Endodermal cell (in vitro differentiated cells): ENCODE data around the gene CERS4. TPM values are rescaled to one million over a fixed set of nuclear protein-coding genes. Genes with fewer than 3 reads are reported as not detected.

Source experiments
- DNase-seq: peaks from one replicate; pipeline ENCODE4 v3.0.0-alpha.2; 2017
- H3K27ac ChIP-seq: 2 replicates; pipeline ENCODE4 v1.5.1; 2013; ENCODE audit warnings: mild to moderate bottlenecking, low read depth, low read length, moderate library complexity
- H3K27me3 ChIP-seq: 2 replicates; pipeline ENCODE4 v1.6.1; 2013; ENCODE audit warnings: mild to moderate bottlenecking, low read length, moderate library complexity; ENCODE audit not compliant: insufficient read depth, control insufficient read depth, poor library complexity, severe bottlenecking
- H3K36me3 ChIP-seq: 2 replicates; pipeline ENCODE4 v1.7.0; 2013; ENCODE audit warnings: mild to moderate bottlenecking, low read length, moderate library complexity; ENCODE audit not compliant: control insufficient read depth, insufficient read depth
- H3K4me1 ChIP-seq: one replicate; pipeline ENCODE4 v1.7.0; 2013; ENCODE audit warnings: low read length; ENCODE audit not compliant: control insufficient read depth, insufficient read depth
- H3K4me3 ChIP-seq: 2 replicates; pipeline ENCODE4 v1.5.1; 2013; ENCODE audit warnings: mild to moderate bottlenecking, low read length, moderate library complexity
- H3K9ac ChIP-seq: 2 replicates; pipeline ENCODE4 v1.6.1; 2013; ENCODE audit warnings: mild to moderate bottlenecking, low read length, moderate library complexity; ENCODE audit not compliant: poor library complexity, severe bottlenecking; ENCODE audit errors: extremely low read depth
- H3K9me3 ChIP-seq: 2 replicates; pipeline ENCODE4 v1.6.1; 2013; ENCODE audit warnings: mild to moderate bottlenecking, low read length, moderate library complexity; ENCODE audit not compliant: control insufficient read depth
- H3K27ac Mint-ChIP-seq: 2 replicates; pipeline ENCODE4 v1.8.0; 2020; ENCODE audit warnings: mixed read lengths
- H3K27me3 Mint-ChIP-seq: 2 replicates; pipeline ENCODE4 v1.8.0; 2021; ENCODE audit warnings: mild to moderate bottlenecking, mixed read lengths; ENCODE audit not compliant: insufficient read depth
- H3K36me3 Mint-ChIP-seq: 2 replicates; pipeline ENCODE4 v1.8.0; 2020; ENCODE audit warnings: low read depth, mixed read lengths
- H3K4me1 Mint-ChIP-seq: 2 replicates; pipeline ENCODE4 v1.8.0; 2020; ENCODE audit warnings: mixed read lengths
- H3K4me3 Mint-ChIP-seq: 2 replicates; pipeline ENCODE4 v1.8.0; 2020; ENCODE audit warnings: mild to moderate bottlenecking, moderate library complexity, mixed read lengths
- H3K9me3 Mint-ChIP-seq: 2 replicates; pipeline ENCODE4 v1.8.0; 2020; ENCODE audit warnings: mild to moderate bottlenecking, mixed read lengths
- WGBS, 2 experiments: methylation state at CpG; one replicate each; pipeline versions ENCODE4 v1.1.5 to v1.1.7; 2013; ENCODE audit warnings: missing lambda C conversion rate in 2 of 2, mixed read lengths in 1 of 2; ENCODE audit not compliant: insufficient coverage in 1 of 2, insufficient read length in 1 of 2; 5-methylcytosine and 5-hydroxymethylcytosine counted together
- total RNA-seq, 2 donors: library from RNA; stranded (reverse); fragmentation: NEBNext Ultra II Directional in 1 of 2; extraction: Animal tissue kit (Norgen Biotek cat#: 25700) in 1 of 2; gene quantifications; 2 replicates in 1 of 2; 3 replicates in 1 of 2; pipeline ENCODE4 v1.2.1, GENCODE V29; 2021
- TF ChIP-seq, protein P1 (sequence below): fragments of 200-600 bp; sonication (generic); conservative IDR thresholded peaks from 2 replicates; pipeline ENCODE4 v1.5.0; 2021; ENCODE audit warnings: antibody characterized with exemption, mild to moderate bottlenecking

The CERS4 gene
- total RNA-seq, 2 donors from 2014 or later, result 76.9 to 105 TPM

DNA sequence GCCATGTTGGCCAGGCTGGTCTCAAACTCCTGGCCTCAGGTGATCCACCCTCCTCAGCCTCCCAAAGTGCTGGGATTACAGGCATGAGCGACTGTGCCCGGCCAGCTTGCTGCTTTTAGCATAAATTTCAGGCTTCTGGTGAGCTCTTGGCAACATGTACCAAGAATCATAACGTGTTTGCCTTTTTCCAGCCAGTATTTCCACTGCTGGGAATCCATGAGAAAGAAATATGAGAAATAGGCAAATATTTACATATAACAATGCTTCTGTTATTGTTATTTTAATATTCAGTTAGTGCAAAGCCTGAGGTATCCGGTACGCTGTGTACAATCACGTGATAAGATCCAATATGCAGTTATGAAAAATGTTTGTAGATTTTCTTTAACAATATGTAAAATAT is 29.2 kb upstream of the CERS4 start:
- no peaks in the 10 kb centered on the region for H3K9me3 Mint-ChIP-seq

DNA sequence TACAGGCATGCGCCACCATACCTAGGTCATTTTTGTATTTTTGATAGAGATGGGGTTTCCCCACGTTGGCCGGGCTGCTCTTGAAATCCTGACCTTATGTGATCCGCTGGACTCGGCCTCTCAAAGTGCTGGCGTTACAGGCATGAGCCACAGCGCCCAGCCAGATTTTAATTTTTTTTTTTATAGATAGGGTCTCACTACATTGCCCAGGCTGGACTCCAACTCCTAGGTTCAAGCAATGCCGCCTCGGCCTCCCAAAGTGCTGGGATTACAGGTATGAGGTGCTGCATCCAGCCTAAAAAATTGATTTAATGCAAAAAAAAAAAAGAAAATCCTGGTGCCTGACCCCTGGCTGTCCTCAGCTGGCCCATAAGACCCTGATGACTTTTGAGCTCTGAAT is 24.9 kb upstream of the CERS4 start:
- Mint-ChIP-seq H3K36me3 (no peaks in the 10 kb centered on the region), H3K4me3 (no peak overlapping the region), H3K9me3 (no peaks in the 10 kb centered on the region), H3K27ac (no peak overlapping the region), H3K27me3 (no peaks in the 10 kb centered on the region), H3K4me1 (no peaks in the 10 kb centered on the region)
- TF ChIP-seq, protein P1, sequence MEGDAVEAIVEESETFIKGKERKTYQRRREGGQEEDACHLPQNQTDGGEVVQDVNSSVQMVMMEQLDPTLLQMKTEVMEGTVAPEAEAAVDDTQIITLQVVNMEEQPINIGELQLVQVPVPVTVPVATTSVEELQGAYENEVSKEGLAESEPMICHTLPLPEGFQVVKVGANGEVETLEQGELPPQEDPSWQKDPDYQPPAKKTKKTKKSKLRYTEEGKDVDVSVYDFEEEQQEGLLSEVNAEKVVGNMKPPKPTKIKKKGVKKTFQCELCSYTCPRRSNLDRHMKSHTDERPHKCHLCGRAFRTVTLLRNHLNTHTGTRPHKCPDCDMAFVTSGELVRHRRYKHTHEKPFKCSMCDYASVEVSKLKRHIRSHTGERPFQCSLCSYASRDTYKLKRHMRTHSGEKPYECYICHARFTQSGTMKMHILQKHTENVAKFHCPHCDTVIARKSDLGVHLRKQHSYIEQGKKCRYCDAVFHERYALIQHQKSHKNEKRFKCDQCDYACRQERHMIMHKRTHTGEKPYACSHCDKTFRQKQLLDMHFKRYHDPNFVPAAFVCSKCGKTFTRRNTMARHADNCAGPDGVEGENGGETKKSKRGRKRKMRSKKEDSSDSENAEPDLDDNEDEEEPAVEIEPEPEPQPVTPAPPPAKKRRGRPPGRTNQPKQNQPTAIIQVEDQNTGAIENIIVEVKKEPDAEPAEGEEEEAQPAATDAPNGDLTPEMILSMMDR, result no peak
- no peak overlapping the region for H3K9ac ChIP-seq
- 91 to 95% methylated on average over 8 to 9 of the region's 9 CpGs for WGBS, 2 experiments
- H3K27ac ChIP-seq, result no peak overlapping the region
- H3K27me3 ChIP-seq, result no peaks in the 10 kb centered on the region
- no peak for DNase-seq
- no peaks in the 10 kb centered on the region for H3K4me1 ChIP-seq
- no peak overlapping the region for H3K4me3 ChIP-seq
- H3K9me3 ChIP-seq, result no peaks in the 10 kb centered on the region
- H3K36me3 ChIP-seq, result no peaks in the 10 kb centered on the region

More for the DNA sequence above, 29.2 kb upstream of the CERS4 start:
- Mint-ChIP-seq H3K4me3 (no peak overlapping the region), H3K4me1 (no peaks in the 10 kb centered on the region), H3K36me3 (no peaks in the 10 kb centered on the region), H3K27me3 (no peaks in the 10 kb centered on the region), H3K27ac (no peak overlapping the region)
- Histone ChIP-seq H3K4me1 (no peaks in the 10 kb centered on the region), H3K27me3 (no peaks in the 10 kb centered on the region), H3K9ac (no peak overlapping the region), H3K27ac (no peak overlapping the region), H3K4me3 (no peak overlapping the region), H3K9me3 (no peaks in the 10 kb centered on the region), H3K36me3 (no peaks in the 10 kb centered on the region)
- TF ChIP-seq, protein P1, result no peak
- WGBS, 2 experiments, result 75 to 91% methylated on average over 2 to 3 of the region's 6 CpGs
- DNase-seq, result no peak

DNA sequence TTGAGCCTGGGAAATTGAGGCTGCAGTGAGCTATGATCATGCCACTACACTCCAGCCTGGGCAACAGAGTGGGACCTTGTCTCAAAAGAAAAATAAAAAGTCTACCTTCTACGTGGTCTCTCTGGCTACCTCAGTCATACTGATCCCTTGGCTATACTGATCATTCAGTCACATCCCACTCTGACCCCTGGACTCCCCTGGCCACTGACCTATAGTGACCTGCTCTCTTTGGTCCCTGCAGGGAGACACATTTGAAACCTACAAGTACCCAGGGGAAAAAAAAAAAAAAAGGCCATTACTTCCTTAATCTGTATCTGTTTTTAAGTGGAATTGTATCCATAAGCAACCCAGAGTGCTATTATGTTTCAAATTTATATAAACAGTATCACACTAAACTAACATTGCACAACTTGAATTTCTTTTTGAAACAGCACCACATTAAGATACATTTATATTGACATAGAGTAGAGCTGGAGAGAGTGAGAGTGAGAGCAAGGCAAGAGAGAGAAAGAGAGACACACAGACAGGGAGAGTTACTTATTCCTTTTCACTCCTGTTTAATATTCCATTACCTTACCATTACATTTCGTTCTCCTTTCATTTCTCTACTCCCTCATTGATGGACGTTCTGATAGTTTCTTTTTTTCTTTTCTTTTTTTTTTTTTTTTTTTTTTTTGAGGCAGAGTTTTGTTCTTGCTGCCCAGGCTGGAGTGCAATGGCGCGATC is 23.7 kb upstream of the CERS4 start:
- no peak overlapping the region for H3K9ac ChIP-seq
- no peaks in the 10 kb centered on the region for H3K27me3 Mint-ChIP-seq
- no peaks in the 10 kb centered on the region for H3K36me3 ChIP-seq
- H3K9me3 Mint-ChIP-seq, result no peaks in the 10 kb centered on the region
- no peak overlapping the region for H3K4me3 Mint-ChIP-seq
- TF ChIP-seq, protein P1, result no peak
- H3K4me3 ChIP-seq, result no peak overlapping the region
- H3K27ac Mint-ChIP-seq, result no peak overlapping the region
- WGBS, 2 experiments, result 91 to 100% methylated on average over 1 to 3 of the region's 5 CpGs
- no peaks in the 10 kb centered on the region for H3K9me3 ChIP-seq
- no peaks in the 10 kb centered on the region for H3K4me1 Mint-ChIP-seq
- no peak for DNase-seq
- H3K36me3 Mint-ChIP-seq, result no peaks in the 10 kb centered on the region
- H3K27ac ChIP-seq, result no peak overlapping the region
- H3K4me1 ChIP-seq, result no peaks in the 10 kb centered on the region
- H3K27me3 ChIP-seq, result no peaks in the 10 kb centered on the region
